Stimulated activated CD4-positive, alpha-beta T cell treated with anti-CD3 and anti-CD28 coated beads, Interleukin-1b, Interleukin-23, amount 100 ng/mL, for 4 hours (primary cell): Measurements from ENCODE around the gene ACACA.
"Not testable (repeated sequence)": the region's sequence is repeated elsewhere in the genome, so short reads cannot be mapped to it uniquely, and the experiment has no call there.

Experiments used
- DNase-seq, 2 donors: peaks; one replicate each; pipeline ENCODE4 v3.0.0-alpha.2; 2020; ENCODE audit warnings: low read depth in 2 of 2

The ACACA gene

DNA sequence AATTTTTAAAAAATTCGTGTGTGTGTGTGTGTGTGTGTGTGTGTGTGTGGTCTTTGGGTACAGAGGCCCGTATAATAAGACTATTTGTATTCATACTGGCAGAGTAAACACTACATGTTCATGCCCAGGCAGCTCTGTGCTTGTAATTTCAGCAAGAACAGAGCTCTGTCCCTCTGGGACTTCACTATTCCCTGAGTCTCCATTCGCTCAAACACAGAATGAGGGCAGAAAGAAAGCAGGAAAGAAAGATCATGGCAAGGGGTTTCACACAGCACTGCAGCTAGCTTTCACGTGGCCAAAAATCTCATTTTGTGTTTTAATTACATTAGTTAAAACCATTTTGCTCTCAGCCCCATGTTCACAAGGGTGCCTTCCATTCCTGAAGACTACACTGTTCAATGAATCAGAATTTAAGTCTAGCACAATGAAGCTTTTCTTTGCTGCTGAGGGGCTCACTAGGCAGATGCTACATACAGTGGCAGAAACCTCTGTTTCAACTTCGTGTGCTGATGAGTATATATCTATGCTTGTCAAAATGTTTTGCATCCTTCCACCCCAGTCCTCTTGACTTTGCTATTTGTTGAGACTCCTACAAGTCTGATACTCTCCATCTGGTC is 229.3 kb downstream of the ACACA start:
- DNase-seq: no peak

DNA sequence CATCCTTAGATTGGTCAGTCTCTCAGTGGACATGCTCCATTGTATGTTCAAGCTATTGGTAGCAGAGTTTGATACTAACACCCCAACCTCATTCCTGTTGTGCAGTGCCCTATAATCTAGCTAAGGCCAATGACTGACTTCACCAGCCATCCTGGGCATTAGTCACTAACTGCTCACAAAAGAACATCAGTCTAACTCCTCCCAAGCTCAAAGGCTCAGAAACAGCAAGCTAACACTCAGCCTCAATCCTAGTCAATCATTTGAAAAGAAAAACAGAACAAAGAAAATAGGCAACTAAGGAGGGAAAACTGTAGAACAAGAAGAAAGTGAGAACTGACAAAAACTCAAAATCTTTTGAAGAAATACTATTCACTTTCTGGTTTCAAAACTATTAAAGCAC is 229.9 kb downstream of the ACACA start:
- DNase-seq: no peak

GRCh38 chr17:37174205-37174604 is 232.4 kb downstream of the ACACA start:
- no peak for DNase-seq

GRCh38 chr17:37170881-37171425 is 235.7 kb downstream of the ACACA start:
- no peak for DNase-seq

- DNase-seq: no peak
Measured at GRCh38 chr17:37168731-37169353, 237.8 kb downstream of the ACACA start.

- no peak for DNase-seq
Measured at GRCh38 chr17:37167756-37168155, 238.9 kb downstream of the ACACA start.

DNA sequence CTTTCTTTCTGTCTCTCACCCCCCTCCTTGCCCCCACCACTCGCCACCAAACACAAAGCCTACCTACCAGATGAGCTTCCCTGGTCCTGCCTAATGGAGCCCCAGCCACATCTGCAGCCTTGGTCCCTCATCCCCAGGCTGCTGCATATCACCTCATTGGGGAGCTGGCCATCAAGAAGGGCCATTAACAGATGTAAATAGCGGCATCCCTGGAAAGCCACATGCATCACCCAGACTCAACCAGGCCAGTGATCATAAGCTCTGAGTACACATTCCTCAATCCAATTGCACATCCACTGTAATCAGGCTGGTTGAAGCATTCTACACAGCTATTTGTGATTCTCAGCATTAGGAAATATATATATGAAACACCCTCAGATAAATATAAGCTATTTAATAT is 242.6 kb downstream of the ACACA start:
- DNase-seq: no peak

DNA sequence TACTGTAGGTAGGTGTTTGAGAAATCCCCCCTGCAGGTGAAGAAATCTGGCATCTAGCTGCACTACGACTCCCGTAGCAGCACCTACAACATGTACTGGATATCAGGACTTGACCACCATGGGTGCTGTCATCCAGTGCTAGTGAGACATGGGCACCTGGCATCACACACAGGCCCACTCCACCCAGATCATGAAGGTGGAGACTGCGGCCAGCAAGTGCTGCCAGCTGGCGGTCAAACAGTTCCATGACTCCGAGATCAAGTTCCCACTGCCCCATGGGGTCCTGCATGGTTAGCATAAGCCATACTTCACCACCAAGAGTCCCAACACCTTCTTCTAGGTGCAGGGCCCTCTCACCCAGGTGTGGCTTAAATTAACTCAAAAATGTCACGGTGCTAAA is 243.8 kb downstream of the ACACA start:
- no peak for DNase-seq

- DNase-seq: no peak
Measured at GRCh38 chr17:37160944-37161343, 245.7 kb downstream of the ACACA start.

GRCh38 chr17:37158290-37158689 is 248.3 kb downstream of the ACACA start:
- DNase-seq: no peak

DNA sequence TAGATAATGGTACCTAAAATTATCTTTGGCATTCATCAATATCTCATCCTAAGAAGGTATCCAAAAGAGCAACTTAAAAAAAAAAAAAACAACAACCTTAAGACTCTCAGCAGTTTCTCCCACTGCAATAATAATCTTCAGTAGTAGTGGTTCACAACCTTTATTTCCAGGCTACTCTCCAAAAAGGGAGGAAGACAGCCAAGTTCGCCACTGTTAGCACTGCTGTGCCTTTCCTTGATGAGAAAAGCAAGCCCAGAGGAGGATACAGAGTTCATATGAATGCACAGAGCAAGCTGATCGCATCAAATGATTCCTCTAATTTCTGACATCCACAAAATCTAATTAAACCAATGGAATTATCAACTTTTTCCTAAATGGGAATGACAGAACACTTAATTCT is 258.5 kb downstream of the ACACA start:
- DNase-seq: no peak

- DNase-seq: no peak
Measured at GRCh38 chr17:37147301-37147812, 259.3 kb downstream of the ACACA start.

- DNase-seq: no peak
Measured at GRCh38 chr17:37146086-37147064, 260.3 kb downstream of the ACACA start.

DNA sequence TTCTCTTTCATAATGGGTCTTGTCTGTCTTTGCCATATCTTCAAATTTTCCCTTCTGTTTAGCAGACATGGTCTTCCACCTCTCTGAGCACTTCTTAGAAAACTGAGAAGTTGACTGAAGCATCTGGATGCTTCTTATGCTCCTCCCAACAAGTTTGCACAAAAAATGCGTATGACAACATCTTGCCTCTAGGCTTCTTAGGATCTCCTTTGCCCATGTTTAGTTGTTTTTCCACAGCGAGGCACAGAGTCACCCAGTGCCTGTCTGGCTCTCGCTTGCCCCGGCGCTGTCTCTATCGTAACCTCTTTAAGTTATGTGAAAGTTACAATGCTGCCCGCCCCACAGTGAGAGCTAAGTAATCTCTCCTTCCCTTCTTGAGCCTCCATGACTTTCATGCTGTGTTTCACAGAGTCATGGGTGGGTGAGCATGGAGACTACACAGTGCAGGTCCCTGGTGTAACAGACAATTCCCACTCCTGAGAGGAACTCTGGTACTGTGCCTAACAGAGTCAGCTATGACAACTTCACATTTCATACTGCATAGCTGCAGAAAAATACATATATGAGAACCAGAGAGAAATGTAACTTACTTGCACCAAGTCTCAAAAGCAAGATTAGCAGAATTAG is 262.4 kb downstream of the ACACA start:
- no peak for DNase-seq

DNA sequence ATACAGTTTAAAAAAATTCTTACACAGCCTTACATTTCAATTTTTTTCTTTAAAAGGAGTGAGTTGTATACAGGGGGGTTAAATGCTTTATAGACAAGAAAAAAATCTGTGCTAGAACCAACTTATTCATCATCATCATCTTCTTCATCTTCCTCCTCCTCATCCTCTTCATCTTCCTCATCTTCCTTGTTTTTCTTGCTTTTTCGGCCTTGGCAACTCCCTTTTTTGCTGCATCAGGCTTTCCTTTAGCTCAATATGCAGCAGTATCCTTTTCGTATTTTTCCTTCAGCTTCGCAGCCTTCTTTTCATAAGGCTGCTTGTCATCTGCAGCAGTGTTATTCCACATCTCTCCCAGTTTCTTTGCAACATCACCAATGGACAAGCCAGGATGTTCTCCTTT is 263.1 kb downstream of the ACACA start:
- DNase-seq: not testable (repeated sequence)

GRCh38 chr17:37142294-37142896 is 264.2 kb downstream of the ACACA start:
- DNase-seq: no peak

DNA sequence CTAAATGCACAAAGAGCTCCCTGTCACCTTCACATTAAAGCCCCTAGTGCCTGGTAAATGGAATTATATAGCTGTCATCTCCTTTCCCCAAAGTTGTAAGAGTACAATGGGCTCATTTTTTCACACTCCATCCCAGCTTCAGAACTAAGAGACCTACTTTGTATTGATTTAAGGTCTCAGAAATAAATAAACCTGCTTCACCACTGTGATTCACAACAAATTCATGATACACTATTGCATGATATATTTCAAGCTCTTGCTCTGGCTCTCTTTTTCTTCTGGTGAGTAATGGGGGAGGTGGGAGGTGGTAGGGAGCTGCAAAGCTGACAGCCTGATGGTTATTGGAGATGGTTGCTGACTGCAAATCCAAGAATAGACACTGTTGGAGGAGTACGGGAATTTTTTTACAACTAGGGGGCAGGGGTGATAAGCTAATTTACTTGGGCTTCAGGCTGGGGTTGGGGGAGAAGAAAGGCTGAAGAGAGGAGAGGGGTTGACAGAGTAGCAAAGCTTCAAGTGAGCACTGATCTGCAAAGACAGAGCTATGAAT is 268.0 kb downstream of the ACACA start:
- no peak for DNase-seq

DNA sequence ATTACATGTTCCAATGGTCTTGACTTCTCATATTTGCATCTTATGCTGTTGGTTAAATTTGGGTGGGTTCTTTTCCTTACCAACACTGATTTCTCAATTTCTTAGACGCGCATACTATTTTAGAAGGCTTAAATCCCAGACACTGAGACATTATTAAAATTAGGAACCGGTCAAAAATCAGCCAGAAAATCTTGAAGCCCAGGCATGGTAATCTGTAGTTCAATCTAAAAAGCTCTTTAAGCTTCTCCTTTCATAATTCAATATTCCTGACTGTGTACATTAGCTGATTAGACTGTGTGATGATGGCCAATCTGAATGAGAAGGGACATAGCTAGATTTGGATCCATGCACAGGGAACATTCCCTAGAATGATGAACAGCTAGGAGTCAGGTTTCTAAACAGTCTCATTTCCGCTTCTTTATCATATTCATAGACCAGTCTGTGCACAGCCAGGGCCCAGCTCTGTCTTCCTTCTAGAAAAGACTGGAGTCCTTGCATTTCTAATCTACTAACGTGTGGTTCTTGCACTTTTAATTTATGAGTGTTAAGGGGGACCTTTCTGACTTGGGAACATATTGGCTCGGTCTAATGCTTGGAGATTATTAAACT is 268.6 kb downstream of the ACACA start:
- DNase-seq: no peak

- DNase-seq: no peak
Measured at GRCh38 chr17:37137070-37137610, 269.5 kb downstream of the ACACA start.

GRCh38 chr17:37135576-37135975 is 271.1 kb downstream of the ACACA start:
- DNase-seq: no peak
